GM23338 (cell line): ENCODE measurements around the gene ASTN1. TPM values are rescaled to one million over a fixed set of nuclear protein-coding genes. Genes with fewer than 3 reads are reported as not detected.

Experiments
- ATAC-seq: fragments of 200-7000 bp; cut with Tn5 transposase; 3 replicates; pipeline ENCODE4 v1.9.1; 2020
- DNase-seq: peaks from one replicate; pipeline ENCODE4 v3.0.0-alpha.2; 2015; ENCODE audit warnings: low spot score
- H2AFZ ChIP-seq: fragments of 200-600 bp; sonication (generic); 2 replicates; pipeline ENCODE4 v1.8.0; 2016; ENCODE audit warnings: antibody characterized with exemption, mild to moderate bottlenecking, moderate library complexity
- H3F3A ChIP-seq: fragments of 200-600 bp; sonication (generic); replicated peaks from 2 replicates; pipeline ENCODE4 v1.8.0; 2017; ENCODE audit warnings: antibody characterized with exemption, mixed run types, low read depth
- H3K27ac ChIP-seq: fragments of 200-600 bp; sonication (generic); 2 replicates; pipeline ENCODE4 v1.6.1; 2016; ENCODE audit warnings: low read depth
- H3K27me3 ChIP-seq: fragments of 200-600 bp; sonication (generic); 2 replicates; pipeline ENCODE4 v1.8.0; 2016; ENCODE audit warnings: mild to moderate bottlenecking, mixed run types, moderate library complexity; ENCODE audit not compliant: insufficient read depth
- H3K36me3 ChIP-seq: fragments of 200-600 bp; sonication (generic); 2 replicates; pipeline ENCODE4 v1.8.0; 2016; ENCODE audit warnings: mild to moderate bottlenecking; ENCODE audit not compliant: insufficient read depth
- H3K4me1 ChIP-seq: fragments of 200-600 bp; sonication (generic); 2 replicates; pipeline ENCODE4 v1.8.0; 2016; ENCODE audit warnings: mild to moderate bottlenecking, moderate library complexity; ENCODE audit not compliant: insufficient read depth
- H3K4me2 ChIP-seq: fragments of 200-600 bp; sonication (generic); 2 replicates; pipeline ENCODE4 v1.7.1; 2017; ENCODE audit warnings: mixed run types
- H3K4me3 ChIP-seq: fragments of 200-600 bp; sonication (generic); 2 replicates; pipeline ENCODE4 v1.6.1; 2016; ENCODE audit warnings: mixed run types
- H3K79me2 ChIP-seq: fragments of 200-600 bp; sonication (generic); replicated peaks from 2 replicates; pipeline ENCODE4 v1.8.0; 2017; ENCODE audit warnings: mild to moderate bottlenecking; ENCODE audit not compliant: insufficient read depth
- H3K9me2 ChIP-seq: fragments of 200-600 bp; sonication (generic); 2 replicates; pipeline ENCODE4 v1.8.0; 2017; ENCODE audit not compliant: insufficient read depth
- H4K20me1 ChIP-seq: fragments of 200-600 bp; sonication (generic); replicated peaks from 2 replicates; pipeline ENCODE4 v1.8.0; 2017; ENCODE audit warnings: mild to moderate bottlenecking; ENCODE audit not compliant: insufficient read depth
- H3K27ac Mint-ChIP-seq: 2 replicates; pipeline ENCODE4 v1.8.0; 2020; ENCODE audit warnings: inconsistent platforms, mild to moderate bottlenecking, moderate library complexity, mixed read lengths
- H3K27me3 Mint-ChIP-seq: 3 replicates; pipeline ENCODE4 v1.8.0; 2022; ENCODE audit warnings: low read depth, mild to moderate bottlenecking, moderate library complexity, mixed read lengths, inconsistent platforms; ENCODE audit not compliant: insufficient read depth, poor library complexity
- H3K36me3 Mint-ChIP-seq: 3 replicates; pipeline ENCODE4 v1.8.0; 2021; ENCODE audit warnings: low read depth, mild to moderate bottlenecking, inconsistent platforms, moderate library complexity, mixed read lengths
- H3K4me1 Mint-ChIP-seq: 3 replicates; pipeline ENCODE4 v1.8.0; 2020; ENCODE audit warnings: mild to moderate bottlenecking, inconsistent platforms, mixed read lengths
- H3K4me3 Mint-ChIP-seq: 3 replicates; pipeline ENCODE4 v1.8.0; 2021; ENCODE audit warnings: moderate library complexity, mild to moderate bottlenecking, inconsistent platforms, mixed read lengths
- H3K9me3 Mint-ChIP-seq: 3 replicates; pipeline ENCODE4 v1.8.0; 2020; ENCODE audit warnings: moderate library complexity, mild to moderate bottlenecking, inconsistent platforms, mixed read lengths
- CTCF ChIP-seq, 2 experiments: fragments of 200-600 bp in 1 of 2; sonication (generic) in 1 of 2; conservative IDR thresholded peaks; 2 replicates each; pipeline versions ENCODE4 v1.5.1 to v1.6.1; 2016 to 2017; ENCODE audit warnings: antibody characterized with exemption in 2 of 2, low read depth in 2 of 2, mild to moderate bottlenecking in 2 of 2, moderate library complexity in 1 of 2
- EZH2 ChIP-seq: fragments of 200-600 bp; sonication (generic); IDR thresholded peaks from one replicate; pipeline ENCODE4 v1.8.0; 2017; ENCODE audit warnings: antibody characterized with exemption, mild to moderate bottlenecking, low read depth; ENCODE audit not compliant: unreplicated experiment
- ZNF462 ChIP-seq: fragments of 250-450 bp; sonication (Bioruptor Pico); IDR thresholded peaks from 2 replicates; pipeline ENCODE4 v1.5.0; 2020; ENCODE audit warnings: mild to moderate bottlenecking, moderate library complexity
- polyA plus RNA-seq: library from polyadenylated mRNA; unstranded; fragments of >200 nt; fragmentation: Nextera tagmentation; extraction: Ambion mirVana; gene quantifications from 2 replicates; pipeline ENCODE4 v1.2.1, GENCODE V29; 2016
- total RNA-seq: library from RNA; depleted of rRNA; stranded (reverse); fragments of >200 nt; shearing (Covaris generic); gene quantifications from 2 replicates; pipeline ENCODE4 v1.2.3, GENCODE V29; 2014

The ASTN1 gene
- total and polyA plus RNA-seq, 2 experiments from 2014 or later, result 2.0 to 5.2 TPM

- H3K4me2 ChIP-seq, result no peak overlapping the region
- Mint-ChIP-seq H3K27me3 (peaks cover 4% of the 10 kb centered on the region), H3K9me3 (no peaks in the 10 kb centered on the region), H3K27ac (no peak overlapping the region), H3K36me3 (no peaks in the 10 kb centered on the region; the same call in 2 of the 3 replicates), H3K4me3 (no peak overlapping the region), H3K4me1 (peaks cover 26% of the 10 kb centered on the region)
- ATAC-seq, result no peak
- peaks cover 17% of the 10 kb centered on the region for H3K9me2 ChIP-seq
- H3K27ac ChIP-seq, result no peak overlapping the region
- no peaks in the 10 kb centered on the region for H3K79me2 ChIP-seq
- no peak for TF ChIP-seq CTCF (conservative IDR thresholded peaks at IDR 0.05; ENCODE audit: low read depth in 2 of 2)
- no peaks in the 10 kb centered on the region for H4K20me1 ChIP-seq
- H3F3A ChIP-seq, result no peaks in the 10 kb centered on the region
- no peak overlapping the region for H3K4me3 ChIP-seq
- H3K27me3 ChIP-seq, result no peaks in the 10 kb centered on the region
- H3K4me1 ChIP-seq, result peaks cover 18% of the 10 kb centered on the region
- no peak overlapping the region for H2AFZ ChIP-seq
- H3K36me3 ChIP-seq, result no peaks in the 10 kb centered on the region
- no peak for DNase-seq
Measured at GRCh38 chr1:177069490-177069889, 95.0 kb downstream of the ASTN1 start.

- H3K27me3 Mint-ChIP-seq, result peaks cover 4% of the 10 kb centered on the region
- no peak; the same call in 1 of the 3 replicates for ATAC-seq
Measured at GRCh38 chr1:177067752-177068410, 96.6 kb downstream of the ASTN1 start.

More at GRCh38 chr1:177067752-177068410, 96.6 kb downstream of the ASTN1 start:
- H3K4me2 ChIP-seq, result peak overlapping the region; percentile 2; the same call in 1 of the 2 replicates
- H3K4me3 ChIP-seq, result no peak overlapping the region
- peaks cover 26% of the 10 kb centered on the region for H3K4me1 Mint-ChIP-seq
- no peaks in the 10 kb centered on the region for H3K27me3 ChIP-seq
- H3K27ac Mint-ChIP-seq, result no peak overlapping the region
- TF ChIP-seq EZH2 (no peak), ZNF462 (CRISPR knock-in tag) (peak; percentile 55; the same call in 1 of the 2 replicates)
- peak; percentile 42 for DNase-seq
- no peaks in the 10 kb centered on the region for H3K79me2 ChIP-seq
- H3K4me1 ChIP-seq, result peaks cover 18% of the 10 kb centered on the region
- no peaks in the 10 kb centered on the region for H4K20me1 ChIP-seq
- no peaks in the 10 kb centered on the region for H3F3A ChIP-seq
- no peaks in the 10 kb centered on the region; the same call in 2 of the 3 replicates for H3K36me3 Mint-ChIP-seq
- H3K4me3 Mint-ChIP-seq, result no peak overlapping the region
- no peaks in the 10 kb centered on the region for H3K9me3 Mint-ChIP-seq
- peaks cover 18% of the 10 kb centered on the region for H3K9me2 ChIP-seq
- H3K36me3 ChIP-seq, result no peaks in the 10 kb centered on the region
- no peak overlapping the region for H2AFZ ChIP-seq
- H3K27ac ChIP-seq, result no peak overlapping the region
